HCT116 (cell line): ENCODE measurements around the gene SVIL. TPM values are rescaled to one million over a fixed set of nuclear protein-coding genes. Genes with fewer than 3 reads are reported as not detected.

ENCODE experiments used
- ATAC-seq: fragments of 200-7000 bp; cut with Tn5 transposase; 2 replicates; pipeline ENCODE4 v1.9.1; 2020; ENCODE audit warnings: mild to moderate bottlenecking, moderate library complexity
- BruUV-seq: library from RNA; stranded (reverse); fragments of 400-500 nt; replicated peaks from 2 replicates; lab custom pipeline; 2021; lab: Mats Ljungman, UMichigan
- CTCF ChIA-PET: fragments of 300-600 bp; sonication (Branson Sonifier 250); formaldehyde crosslinking; loops from one replicate; lab custom pipeline; 2021; ENCODE audit warnings: antibody characterized with exemption; lab: Charles Lee
- POLR2A ChIA-PET: fragments of 300-600, 350-600 bp; sonication (Branson Sonifier 250); formaldehyde crosslinking; loops from one replicate; lab custom pipeline; 2021; ENCODE audit warnings: antibody characterized with exemption; lab: Charles Lee
- RAD21 ChIA-PET, 2 experiments: fragments of 300-600 bp; sonication (Branson Sonifier 250); formaldehyde crosslinking; loops; one replicate each; lab custom pipeline; 2023; ENCODE audit warnings: low total read pairs in 2 of 2; ENCODE audit not compliant: uncharacterized antibody in 2 of 2, unreplicated experiment in 2 of 2, low non-redundant PET in 1 of 2; lab: Charles Lee
- DNase-seq: peaks from one replicate; pipeline ENCODE4 v3.0.0-alpha.2; 2010; ENCODE audit warnings: low read depth, low spot score
- H2AFZ ChIP-seq: fragments of 200-600 bp; shearing (Covaris generic), sonication (generic); 2 replicates; pipeline ENCODE4 v1.6.1; 2017; ENCODE audit warnings: low read depth, mixed run types, mixed read lengths, antibody characterized with exemption, low read length; ENCODE audit not compliant: poor library complexity, severe bottlenecking
- H3K27ac ChIP-seq: 2 replicates; pipeline ENCODE4 v1.5.1; 2012; ENCODE audit warnings: low read depth, low read length
- H3K27me3 ChIP-seq: fragments of 200-600 bp; sonication (generic); 2 replicates; pipeline ENCODE4 v1.6.1; 2016; ENCODE audit warnings: mixed run types, low read length, mixed read lengths; ENCODE audit not compliant: insufficient read depth
- H3K36me3 ChIP-seq, 2 experiments: fragments of 200-500 bp in 1 of 2; fragments of 200-600 bp in 1 of 2; sonication (Bioruptor generic) in 1 of 2; sonication (generic) in 1 of 2; 2 replicates each; pipeline versions ENCODE4 v1.5.1 to v1.6.1; 2014 to 2016; ENCODE audit warnings: low read length in 2 of 2, inconsistent platforms in 1 of 2, mixed read lengths in 1 of 2, mixed run types in 1 of 2; ENCODE audit not compliant: insufficient read depth in 2 of 2, control insufficient read depth in 1 of 2
- H3K4me1 ChIP-seq, 2 experiments: fragments of 200-600 bp in 1 of 2; sonication (generic) in 1 of 2; 2 replicates each; pipeline versions ENCODE4 v1.5.1 to v1.6.1; 2012 to 2017; ENCODE audit warnings: low read length in 2 of 2, inconsistent platforms in 1 of 2, mild to moderate bottlenecking in 1 of 2, mixed read lengths in 1 of 2, mixed run types in 1 of 2, moderate library complexity in 1 of 2; ENCODE audit not compliant: insufficient read depth in 2 of 2, control insufficient read depth in 1 of 2
- H3K4me2 ChIP-seq: fragments of 200-600 bp; sonication (generic); 2 replicates; pipeline ENCODE4 v1.6.1; 2017; ENCODE audit warnings: mixed run types, low read length, mixed read lengths
- H3K4me3 ChIP-seq, 2 experiments: fragments of 200-600 bp in 1 of 2; sonication (generic) in 1 of 2; replicated peaks in 1 of 2; 2 replicates each; pipeline ENCODE4 v1.5.1; 2011 to 2016; ENCODE audit warnings: low read length in 2 of 2, control low read depth in 1 of 2, low read depth in 1 of 2, mild to moderate bottlenecking in 1 of 2, mixed read lengths in 1 of 2, mixed run types in 1 of 2
- H3K79me2 ChIP-seq: fragments of 200-600 bp; sonication (generic); 2 replicates; pipeline ENCODE4 v1.6.1; 2017; ENCODE audit warnings: mild to moderate bottlenecking, mixed run types, low read length, moderate library complexity, mixed read lengths; ENCODE audit not compliant: insufficient read depth
- H3K9ac ChIP-seq: fragments of 200-600 bp; sonication (generic); 2 replicates; pipeline ENCODE4 v1.6.1; 2016; ENCODE audit warnings: low read length, mixed read lengths
- H3K9me2 ChIP-seq: fragments of 200-600 bp; sonication (generic), shearing (Covaris generic); 2 replicates; pipeline ENCODE4 v1.6.1; 2017; ENCODE audit warnings: mixed run types, mild to moderate bottlenecking, moderate library complexity; ENCODE audit not compliant: insufficient read depth
- H3K9me3 ChIP-seq, 2 experiments: fragments of 200-500 bp in 1 of 2; fragments of 200-600 bp in 1 of 2; sonication (Bioruptor generic) in 1 of 2; sonication (generic) in 1 of 2; 2 replicates each; pipeline ENCODE4 v1.6.1; 2014 to 2017; ENCODE audit warnings: low read length in 2 of 2, mixed read lengths in 2 of 2, inconsistent platforms in 1 of 2, low read depth in 1 of 2, mild to moderate bottlenecking in 1 of 2, mixed run types in 1 of 2, moderate library complexity in 1 of 2; ENCODE audit not compliant: control insufficient read depth in 1 of 2, insufficient read depth in 1 of 2
- H4K20me1 ChIP-seq: fragments of 200-600 bp; sonication (generic), shearing (Covaris generic); 2 replicates; pipeline ENCODE4 v1.6.1; 2017; ENCODE audit warnings: mixed run types, mild to moderate bottlenecking, moderate library complexity; ENCODE audit not compliant: insufficient read depth
- ATF3 ChIP-seq: IDR thresholded peaks from 2 replicates; pipeline ENCODE4 v1.6.1; 2012
- CEBPB ChIP-seq: IDR thresholded peaks from 2 replicates; pipeline ENCODE4 v1.6.1; 2012; ENCODE audit warnings: low read depth
- CTCF ChIP-seq, 3 experiments: fragments of 200-600 bp in 1 of 3; sonication (generic) in 1 of 3; IDR thresholded peaks in 2 of 3; conservative IDR thresholded peaks in 1 of 3; 2 replicates each; pipeline ENCODE4 v1.5.1; 2012 to 2017; ENCODE audit warnings: low read depth in 2 of 3, low read length in 2 of 3, antibody characterized with exemption in 1 of 3, borderline replicate concordance in 1 of 3, control low read depth in 1 of 3, mild to moderate bottlenecking in 1 of 3, mixed read lengths in 1 of 3, mixed run types in 1 of 3, moderate library complexity in 1 of 3; ENCODE audit not compliant: insufficient read depth in 1 of 3
- EGR1 ChIP-seq: IDR thresholded peaks from 2 replicates; pipeline ENCODE4 v1.6.1; 2012; ENCODE audit warnings: low read depth
- EZH2 ChIP-seq: fragments of 200-600 bp; sonication (generic); IDR thresholded peaks from 2 replicates; pipeline ENCODE4 v1.6.1; 2017; ENCODE audit warnings: antibody characterized with exemption, mixed run types
- EZH2phosphoT487 ChIP-seq: fragments of 200-600 bp; IDR thresholded peaks from 2 replicates; pipeline ENCODE4 v1.6.1; 2018; ENCODE audit warnings: antibody characterized with exemption, borderline replicate concordance
- JUND ChIP-seq: IDR thresholded peaks from 2 replicates; pipeline ENCODE4 v1.6.1; 2012
- MAX ChIP-seq: IDR thresholded peaks from 2 replicates; pipeline ENCODE4 v1.6.1; 2012
- POLR2AphosphoS5 ChIP-seq: IDR thresholded peaks from 2 replicates; pipeline ENCODE4 v1.6.1; 2011; ENCODE audit warnings: mild to moderate bottlenecking, low read depth, low read length, moderate library complexity
- RAD21 ChIP-seq: IDR thresholded peaks from 2 replicates; pipeline ENCODE4 v1.6.1; 2012; ENCODE audit warnings: low read depth, mild to moderate bottlenecking
- SIN3A ChIP-seq: IDR thresholded peaks from 2 replicates; pipeline ENCODE4 v1.6.1; 2012; ENCODE audit warnings: low read depth
- SP1 ChIP-seq: IDR thresholded peaks from 2 replicates; pipeline ENCODE4 v1.6.1; 2012; ENCODE audit warnings: low read depth
- YY1 ChIP-seq: IDR thresholded peaks from 2 replicates; pipeline ENCODE4 v1.6.1; 2011; ENCODE audit warnings: low read length, low read depth, moderate library complexity, mild to moderate bottlenecking; ENCODE audit not compliant: insufficient replicate concordance; ENCODE audit errors: extremely low read depth
- ZBTB33 ChIP-seq: IDR thresholded peaks from 2 replicates; pipeline ENCODE4 v1.6.1; 2011; ENCODE audit warnings: mild to moderate bottlenecking, low read length, moderate library complexity; ENCODE audit not compliant: insufficient replicate concordance; ENCODE audit errors: extremely low read depth
- ZNF274 ChIP-seq: fragments of 200-500 bp; sonication (Bioruptor generic); IDR thresholded peaks from 2 replicates; pipeline ENCODE4 v1.6.1; 2014; ENCODE audit warnings: mild to moderate bottlenecking, low read depth, low read length, inconsistent platforms
- intact Hi-C: fragments of 100-400 bp; cut with micrococcal nuclease; formaldehyde crosslinking; loops from 2 replicates; pipeline ENCODE4 v1.10.0; 2022
- total RNA-seq: library from RNA; stranded (reverse); gene quantifications from one replicate; pipeline ENCODE4 v1.2.1, GENCODE V29; 2021; ENCODE audit not compliant: unreplicated experiment

The SVIL gene
- total RNA-seq, 1 experiment from 2014 or later: 27.0 TPM

- no peaks in the 10 kb centered on the region for H3K36me3 ChIP-seq
- POLR2A ChIA-PET: no interaction called here
- peaks cover 15 to 40% of the 10 kb centered on the region in 2 experiments for H3K4me1 ChIP-seq
- ATAC-seq (peak; percentile 64), DNase-seq (no peak)
- H3K79me2 ChIP-seq: peaks cover 7% of the 10 kb centered on the region; the same call in 1 of the 2 replicates
- H3K4me3 ChIP-seq: peak overlapping the region in 1 of 2 experiments; percentile 31; a peak in 1 of 4 replicates
- peak overlapping the region; percentile 65 for H3K4me2 ChIP-seq
- no peaks in the 10 kb centered on the region for H3K9me2 ChIP-seq
- CTCF ChIA-PET: no interaction called here
- H3K27ac ChIP-seq: peak overlapping the region; percentile 49; the same call in 1 of the 2 replicates
- H3K9me3 ChIP-seq: peaks cover 0 to 5% of the 10 kb centered on the region in 2 experiments; a peak in 1 of 4 replicates
- H3K9ac ChIP-seq: no peak overlapping the region
- no peaks in the 10 kb centered on the region for H4K20me1 ChIP-seq
- RAD21 ChIA-PET: no interaction called here
- H2AFZ ChIP-seq: no peak overlapping the region
- H3K27me3 ChIP-seq: no peaks in the 10 kb centered on the region
- intact Hi-C loops: no loop called here
- BruUV-seq: no TSS peak
- no peak for TF ChIP-seq POLR2AphosphoS5
- TF ChIP-seq ZBTB33: no peak
- no peak for TF ChIP-seq EGR1
- TF ChIP-seq CEBPB: no peak
- no peak for TF ChIP-seq SIN3A
- TF ChIP-seq ATF3: no peak
- TF ChIP-seq EZH2: no peak
- no peak for TF ChIP-seq EZH2phosphoT487
- no peak for TF ChIP-seq CTCF (IDR thresholded peaks at IDR 0.05 in 2 of 3, conservative IDR thresholded peaks at IDR 0.05 in 1 of 3; ENCODE audit: borderline replicate concordance in 1 of 3, insufficient read depth in 1 of 3, low read depth in 2 of 3, low read length in 2 of 3)
- no peak for TF ChIP-seq RAD21
- TF ChIP-seq MAX: no peak
- TF ChIP-seq YY1: no peak
- no peak for TF ChIP-seq ZNF274
- TF ChIP-seq JUND: no peak
- no peak for TF ChIP-seq SP1
- TF ChIP-seq, all 23 proteins: peak for 0
Measured at GRCh38 chr10:29669149-29669548, 34.4 kb upstream of the SVIL start.
